RWPE1 (cell line): Measurements from ENCODE around the gene ARHGDIA.

Source experiments
- CTCF ChIA-PET: fragments of 350-600 bp; sonication (Branson Sonifier 250); formaldehyde crosslinking; extraction: SDS; loops from one replicate; lab custom pipeline; 2021; lab: Yijun Ruan, JAX
- POLR2A ChIA-PET: fragments of 400-600 bp; formaldehyde crosslinking; extraction: SDS; loops from one replicate; lab custom pipeline; 2020; ENCODE audit warnings: antibody characterized with exemption; ENCODE audit not compliant: low non-redundant PET; lab: Yijun Ruan, JAX
- DNase-seq: peaks from one replicate; pipeline ENCODE4 v3.0.0; 2012; ENCODE audit warnings: low spot score
- H3K27ac ChIP-seq: fragments of 450-650 bp; 2 replicates; pipeline ENCODE4 v1.5.1; 2017
- TF ChIP-seq, protein P1 (sequence below): fragments of 450-650 bp; conservative IDR thresholded peaks from 2 replicates; pipeline ENCODE4 v1.5.1; 2017; ENCODE audit warnings: low read depth, mild to moderate bottlenecking

The ARHGDIA gene

GRCh38 chr17:81905993-81906392 is 34.9 kb upstream of the ARHGDIA start:
- DNase-seq: no peak
- H3K27ac ChIP-seq: peak overlapping the region; percentile 98
- TF ChIP-seq, protein P1, sequence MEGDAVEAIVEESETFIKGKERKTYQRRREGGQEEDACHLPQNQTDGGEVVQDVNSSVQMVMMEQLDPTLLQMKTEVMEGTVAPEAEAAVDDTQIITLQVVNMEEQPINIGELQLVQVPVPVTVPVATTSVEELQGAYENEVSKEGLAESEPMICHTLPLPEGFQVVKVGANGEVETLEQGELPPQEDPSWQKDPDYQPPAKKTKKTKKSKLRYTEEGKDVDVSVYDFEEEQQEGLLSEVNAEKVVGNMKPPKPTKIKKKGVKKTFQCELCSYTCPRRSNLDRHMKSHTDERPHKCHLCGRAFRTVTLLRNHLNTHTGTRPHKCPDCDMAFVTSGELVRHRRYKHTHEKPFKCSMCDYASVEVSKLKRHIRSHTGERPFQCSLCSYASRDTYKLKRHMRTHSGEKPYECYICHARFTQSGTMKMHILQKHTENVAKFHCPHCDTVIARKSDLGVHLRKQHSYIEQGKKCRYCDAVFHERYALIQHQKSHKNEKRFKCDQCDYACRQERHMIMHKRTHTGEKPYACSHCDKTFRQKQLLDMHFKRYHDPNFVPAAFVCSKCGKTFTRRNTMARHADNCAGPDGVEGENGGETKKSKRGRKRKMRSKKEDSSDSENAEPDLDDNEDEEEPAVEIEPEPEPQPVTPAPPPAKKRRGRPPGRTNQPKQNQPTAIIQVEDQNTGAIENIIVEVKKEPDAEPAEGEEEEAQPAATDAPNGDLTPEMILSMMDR: no peak
- ChIA-PET CTCF (no interaction called here), POLR2A (no interaction called here)

DNA sequence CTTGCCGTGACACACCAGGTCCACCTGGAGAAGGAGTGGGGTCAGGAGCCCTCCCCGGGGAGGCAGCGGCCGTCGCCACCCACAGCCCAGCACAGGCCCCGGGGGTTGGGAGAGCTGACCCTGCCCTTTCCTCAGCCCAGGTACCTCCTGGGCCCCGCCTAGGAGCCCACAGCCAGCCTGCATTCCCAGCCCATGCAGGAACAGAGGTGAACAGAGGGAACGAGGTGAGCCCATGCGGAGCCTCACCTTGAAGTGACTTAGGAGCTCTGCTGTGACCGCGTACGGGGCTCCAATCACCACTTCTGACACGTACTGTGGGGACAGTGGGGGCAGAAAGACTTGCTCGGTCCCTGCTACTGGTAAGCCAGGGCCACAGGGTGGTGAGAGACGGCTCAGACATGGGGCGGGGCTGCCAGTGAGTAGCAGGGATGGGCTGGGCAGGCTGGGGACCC is 34.3 kb upstream of the ARHGDIA start:
- ChIA-PET POLR2A (interaction anchor here (0.6 kb wide), 1 partner anchor 13 kb away, joined by 10 read pairs; no protein-coding TSS in a partner anchor), CTCF (interaction anchor here (0.7 kb wide), 1 partner anchor 33 kb away, joined by 5 read pairs; no protein-coding TSS in a partner anchor)
- TF ChIP-seq, protein P1: no peak
- DNase-seq: no peak
- peak overlapping the region; percentile 98 for H3K27ac ChIP-seq

- CTCF ChIA-PET: interaction anchor here (0.7 kb wide), 1 partner anchor 34 kb away, joined by 5 read pairs; no protein-coding TSS in a partner anchor
- POLR2A ChIA-PET: interaction anchor here (0.6 kb wide), 1 partner anchor 12 kb away, joined by 10 read pairs; no protein-coding TSS in a partner anchor
- TF ChIP-seq, protein P1: no peak
- peak overlapping the region; percentile 98 for H3K27ac ChIP-seq
- DNase-seq: no peak
Observed at GRCh38 chr17:81904600-81905423, 33.7 kb upstream of the ARHGDIA start.

GRCh38 chr17:81903896-81904599 is 32.9 kb upstream of the ARHGDIA start:
- ChIA-PET CTCF (no interaction called here), POLR2A (no interaction called here)
- H3K27ac ChIP-seq: peak overlapping the region; percentile 98
- TF ChIP-seq, protein P1: no peak
- DNase-seq: no peak

DNA sequence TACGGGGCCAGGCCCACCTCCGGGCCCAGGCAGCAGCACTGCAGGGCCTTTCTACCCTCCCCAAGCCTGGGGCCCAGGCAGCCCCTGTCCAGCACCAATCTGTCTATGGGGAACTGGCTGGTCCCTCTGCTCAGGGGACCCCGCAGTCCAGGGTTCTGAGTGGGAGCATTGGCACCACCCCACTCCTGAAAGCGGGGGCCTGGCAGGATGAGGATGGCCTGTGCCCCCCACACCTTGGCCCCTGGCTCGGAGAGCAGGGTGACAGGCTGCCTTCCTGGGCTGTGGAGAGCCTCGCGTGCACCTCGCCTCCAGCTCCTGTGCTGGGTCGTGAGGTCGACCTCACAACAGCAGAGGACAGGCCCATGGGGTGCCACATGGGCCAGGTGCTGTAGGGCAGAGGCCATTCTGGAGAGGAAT is 32.3 kb upstream of the ARHGDIA start:
- POLR2A ChIA-PET: no interaction called here
- no peak for DNase-seq
- peak overlapping the region; percentile 98 for H3K27ac ChIP-seq
- CTCF ChIA-PET: no interaction called here
- TF ChIP-seq, protein P1: no peak

DNA sequence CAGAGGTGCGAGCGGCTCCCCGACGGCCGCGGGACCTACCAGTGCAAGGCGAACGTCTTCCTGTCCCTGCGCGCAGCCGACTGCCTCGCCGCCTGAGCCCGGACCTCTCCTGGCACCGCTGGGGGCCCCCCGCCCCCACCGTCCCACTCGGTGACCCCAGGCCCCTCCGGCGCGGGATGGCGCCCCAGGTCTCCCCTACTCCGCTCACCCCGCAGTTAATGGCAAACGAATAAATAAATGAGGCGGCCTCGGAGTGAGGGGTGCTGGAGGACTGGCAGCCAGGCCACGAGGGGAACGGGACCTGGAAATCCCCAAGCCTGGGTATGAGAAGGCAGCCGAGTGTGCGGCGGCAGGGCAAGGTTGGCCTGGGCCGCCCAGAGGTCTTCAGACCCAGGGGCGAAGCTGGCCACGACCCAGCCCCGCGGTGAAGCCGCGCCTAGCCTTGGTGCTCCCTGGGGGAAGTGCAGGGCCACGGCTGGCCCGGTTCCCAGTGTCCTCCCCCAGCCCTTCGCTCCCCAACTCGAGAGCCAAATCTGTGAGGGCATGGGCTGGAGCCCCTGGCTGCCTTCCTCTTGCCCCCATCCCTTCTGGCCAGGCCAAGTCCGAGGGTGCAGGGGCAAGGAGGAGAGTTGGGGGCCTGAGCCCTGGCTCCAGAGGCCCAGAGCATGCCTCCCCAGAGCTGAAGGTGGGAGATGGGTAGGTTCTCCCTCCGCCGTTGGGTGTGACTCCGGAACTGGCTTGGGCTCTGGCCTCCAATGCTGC is 31.7 kb upstream of the ARHGDIA start:
- POLR2A ChIA-PET: no interaction called here
- TF ChIP-seq, protein P1: no peak
- DNase-seq: no peak
- peak overlapping the region; percentile 98 for H3K27ac ChIP-seq
- CTCF ChIA-PET: no interaction called here
